ENCODE data around the gene UAP1. TPM values are rescaled to one million over a fixed set of nuclear protein-coding genes. Genes with fewer than 3 reads are reported as not detected.
"Not testable (repeated sequence)": the region's sequence is repeated elsewhere in the genome, so short reads cannot be mapped to it uniquely, and the experiment has no call there.

The UAP1 gene
- total RNA-seq, 5 donors from 2014 or later (not counting 1 experiment from before 2014, with no cell fraction given) = 16.7 to 39.1 (median 19.2) TPM

DNA sequence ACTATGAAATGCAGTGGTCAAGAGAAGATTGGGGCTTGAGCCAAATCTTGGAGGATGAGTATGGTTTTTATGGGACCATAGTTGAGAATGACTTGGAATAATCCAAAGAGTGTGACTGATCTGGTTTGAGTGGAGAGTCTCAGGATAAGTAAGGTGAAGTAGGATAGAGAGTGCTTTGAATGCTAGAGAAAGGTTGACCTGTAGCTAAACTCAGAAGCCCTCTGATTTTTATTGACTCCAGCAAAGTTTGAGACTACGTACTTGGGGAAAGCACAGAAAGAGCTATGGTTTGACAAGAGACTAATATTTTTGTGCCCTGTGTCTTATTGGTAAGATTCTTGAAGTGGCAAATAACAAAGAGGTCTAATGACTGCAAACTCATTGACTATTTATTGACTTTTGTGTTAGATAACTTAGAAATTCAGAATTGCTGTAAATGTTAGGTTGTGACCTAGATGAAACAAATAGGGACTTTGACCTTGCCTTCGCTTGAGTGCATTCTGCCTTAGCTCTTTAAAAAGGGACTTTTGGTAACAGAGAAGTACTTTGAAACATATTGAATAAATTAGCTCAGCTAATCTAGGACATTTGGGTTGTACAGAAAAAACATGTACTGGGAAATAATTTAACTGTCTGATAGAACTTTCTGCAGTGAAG, 35.1 kb downstream of the UAP1 start:
- ChIA-PET CTCF (no interaction called here), POLR2A (no interaction called here)
- 100% methylated on average over 2 of the region's 2 CpGs for WGBS (ENCODE audit: insufficient coverage)
- ATAC-seq (replicated peaks in 1 of 4) (no peak), DNase-seq (no peak)
- Mint-ChIP-seq H3K4me3 (no peak overlapping the region), H3K36me3 (peaks cover 59% of the 10 kb centered on the region), H3K9me3 (no peaks in the 10 kb centered on the region), H3K27me3 (no peaks in the 10 kb centered on the region), H3K27ac (no peak overlapping the region), H3K4me1 (no peaks in the 10 kb centered on the region)
- Histone ChIP-seq H3K4me1 (ENCODE audit: control insufficient read depth in 1 of 2, extremely low read depth in 1 of 2, insufficient read depth in 2 of 2, low read length in 2 of 2) (no peaks in the 10 kb centered on the region), H3K4me3 (ENCODE audit: control insufficient read depth in 1 of 2, extremely low read depth in 1 of 2, low read length in 1 of 2) (no peak overlapping the region), H3K27ac (ENCODE audit: low read length) (no peak overlapping the region), H3K36me3 (ENCODE audit: control insufficient read depth in 2 of 2, extremely low read depth in 1 of 2, insufficient read depth in 1 of 2, low read length in 1 of 2) (peaks cover 4 to 16% of the 10 kb centered on the region in 2 donors), H3K27me3 (replicated peaks in 1 of 2; ENCODE audit: control insufficient read depth in 2 of 2, extremely low read depth in 1 of 2, insufficient read depth in 2 of 2, low read length in 1 of 2) (no peaks in the 10 kb centered on the region), H3K9me3 (no peaks in the 10 kb centered on the region)

GRCh38 chr1:162599451-162599850, 37.9 kb downstream of the UAP1 start:
- H3K27me3 ChIP-seq (replicated peaks in 1 of 2; ENCODE audit: control insufficient read depth in 2 of 2, extremely low read depth in 1 of 2, insufficient read depth in 2 of 2, low read length in 1 of 2) = no peaks in the 10 kb centered on the region
- H3K36me3 Mint-ChIP-seq = peaks cover 57% of the 10 kb centered on the region
- no peaks in the 10 kb centered on the region for H3K4me1 ChIP-seq (ENCODE audit: control insufficient read depth in 1 of 2, extremely low read depth in 1 of 2, insufficient read depth in 2 of 2, low read length in 2 of 2)
- DNase-seq = no peak
- no peaks in the 10 kb centered on the region for H3K9me3 Mint-ChIP-seq
- H3K4me3 Mint-ChIP-seq = no peak overlapping the region
- H3K27ac Mint-ChIP-seq = no peak overlapping the region
- H3K27ac ChIP-seq (ENCODE audit: low read length) = no peak overlapping the region
- H3K4me3 ChIP-seq (ENCODE audit: control insufficient read depth in 1 of 2, extremely low read depth in 1 of 2, low read length in 1 of 2) = no peak overlapping the region
- CTCF ChIA-PET = no interaction called here
- POLR2A ChIA-PET = no interaction called here
- no peaks in the 10 kb centered on the region for H3K4me1 Mint-ChIP-seq
- ATAC-seq (replicated peaks in 1 of 4) = no peak
- H3K36me3 ChIP-seq (ENCODE audit: control insufficient read depth in 2 of 2, extremely low read depth in 1 of 2, insufficient read depth in 1 of 2, low read length in 1 of 2) = peaks cover 0 to 15% of the 10 kb centered on the region in 2 donors
- no peaks in the 10 kb centered on the region for H3K9me3 ChIP-seq
- no peaks in the 10 kb centered on the region for H3K27me3 Mint-ChIP-seq
- WGBS (ENCODE audit: insufficient coverage) = no CpG with 5 or more reads among the region's 1 CpG

DNA sequence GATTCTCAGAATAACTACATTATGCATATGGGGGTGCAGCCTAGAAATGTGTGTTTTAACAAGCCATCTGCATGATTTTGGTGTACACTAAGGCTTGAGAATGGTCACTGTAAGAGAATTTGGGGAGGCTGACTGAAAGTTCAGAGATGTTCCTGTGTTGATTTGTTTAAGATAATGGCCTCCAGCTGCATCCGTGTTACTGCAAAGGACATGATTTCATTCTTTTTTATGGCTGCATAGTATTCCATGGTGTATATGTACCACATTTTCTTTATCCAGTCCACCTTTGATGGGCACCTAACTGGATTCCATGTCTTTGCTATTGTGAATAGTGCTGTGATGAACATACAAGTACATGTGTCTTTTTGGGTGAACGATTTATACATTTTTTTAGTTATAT, 41.6 kb downstream of the UAP1 start:
- peaks cover 43% of the 10 kb centered on the region for H3K36me3 Mint-ChIP-seq
- POLR2A ChIA-PET; H3K27ac Mint-ChIP-seq; H3K27me3 ChIP-seq (replicated peaks in 1 of 2; ENCODE audit: control insufficient read depth in 2 of 2, extremely low read depth in 1 of 2, insufficient read depth in 2 of 2, low read length in 1 of 2); H3K9me3 Mint-ChIP-seq; H3K27ac ChIP-seq (ENCODE audit: low read length); H3K4me3 Mint-ChIP-seq; H3K4me3 ChIP-seq (ENCODE audit: control insufficient read depth in 1 of 2, extremely low read depth in 1 of 2, low read length in 1 of 2); H3K4me1 ChIP-seq (ENCODE audit: control insufficient read depth in 1 of 2, extremely low read depth in 1 of 2, insufficient read depth in 2 of 2, low read length in 2 of 2); H3K4me1 Mint-ChIP-seq; DNase-seq; H3K27me3 Mint-ChIP-seq; H3K9me3 ChIP-seq; ATAC-seq (replicated peaks in 1 of 4): not testable (repeated sequence)
- H3K36me3 ChIP-seq (ENCODE audit: control insufficient read depth in 2 of 2, extremely low read depth in 1 of 2, insufficient read depth in 1 of 2, low read length in 1 of 2) = peaks cover 0 to 11% of the 10 kb centered on the region in 2 donors
- CTCF ChIA-PET = interaction anchor here in 1 of 2 donors (1.4 kb wide), 1 partner anchor 17 kb away, joined by 3 read pairs; no protein-coding TSS in a partner anchor
- no CpG with 5 or more reads among the region's 2 CpGs for WGBS (ENCODE audit: insufficient coverage)

DNA sequence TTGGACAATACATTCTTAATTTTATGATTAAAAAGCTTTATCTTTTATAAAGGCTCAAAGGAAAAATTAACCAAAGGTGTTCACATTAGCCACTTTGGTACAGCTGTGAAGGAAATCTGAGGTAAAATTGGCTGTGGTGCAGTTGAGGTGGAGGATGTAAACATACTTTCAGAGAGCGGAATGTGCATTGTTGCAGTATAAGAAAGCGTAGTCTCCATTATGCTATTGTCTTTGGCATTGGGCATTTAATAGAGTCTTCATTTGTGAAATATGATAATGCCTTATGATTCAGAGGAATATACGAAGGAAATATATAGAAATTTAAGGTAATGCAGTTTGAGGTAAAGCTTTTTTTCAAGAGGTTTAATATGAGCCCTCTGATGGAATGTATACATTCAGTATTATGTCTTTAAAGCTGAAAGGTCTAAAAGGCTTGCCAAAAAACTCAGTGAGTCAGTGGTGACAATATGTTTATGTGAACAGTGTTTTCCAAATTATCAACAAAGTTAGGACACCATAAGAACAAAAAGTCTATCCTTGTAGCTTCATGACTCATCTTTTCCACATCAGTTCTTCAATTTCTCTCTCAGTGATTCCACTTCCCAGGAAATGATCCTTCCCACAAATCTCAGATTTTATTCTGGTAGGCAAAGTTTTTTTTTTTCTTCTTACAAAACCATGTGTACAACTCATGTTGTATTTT, 43.9 kb downstream of the UAP1 start:
- POLR2A ChIA-PET = no interaction called here

DNA sequence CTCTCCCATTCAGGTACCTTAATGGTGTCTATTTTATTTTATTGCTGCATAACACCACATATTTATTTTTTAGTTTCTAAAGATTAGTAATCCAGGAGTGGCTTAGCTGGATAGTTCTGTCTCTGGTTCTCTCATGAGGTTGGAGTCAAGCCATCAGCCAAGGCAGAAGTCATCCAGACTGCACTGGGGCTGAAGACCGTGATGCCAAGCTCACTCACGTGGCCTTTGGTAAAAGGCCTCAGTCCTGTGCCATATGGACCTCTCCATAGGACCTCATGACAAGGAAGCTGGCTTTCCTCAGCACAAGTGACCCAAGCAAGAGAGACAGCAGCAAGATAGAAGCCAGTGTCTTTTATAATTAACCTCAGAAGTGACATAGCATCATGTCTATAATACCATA, 47.8 kb downstream of the UAP1 start:
- POLR2A ChIA-PET = no interaction called here
- Histone ChIP-seq H3K27me3 (replicated peaks in 1 of 2; ENCODE audit: control insufficient read depth in 2 of 2, extremely low read depth in 1 of 2, insufficient read depth in 2 of 2, low read length in 1 of 2) (no peaks in the 10 kb centered on the region), H3K4me3 (ENCODE audit: control insufficient read depth in 1 of 2, extremely low read depth in 1 of 2, low read length in 1 of 2) (no peak overlapping the region), H3K9me3 (no peaks in the 10 kb centered on the region), H3K4me1 (ENCODE audit: control insufficient read depth in 1 of 2, extremely low read depth in 1 of 2, insufficient read depth in 2 of 2, low read length in 2 of 2) (no peaks in the 10 kb centered on the region), H3K27ac (ENCODE audit: low read length) (no peak overlapping the region), H3K36me3 (ENCODE audit: control insufficient read depth in 2 of 2, extremely low read depth in 1 of 2, insufficient read depth in 1 of 2, low read length in 1 of 2) (no peaks in the 10 kb centered on the region)
- Mint-ChIP-seq H3K4me3 (no peak overlapping the region), H3K27ac (no peak overlapping the region), H3K4me1 (no peaks in the 10 kb centered on the region), H3K27me3 (no peaks in the 10 kb centered on the region), H3K36me3 (peaks cover 7% of the 10 kb centered on the region), H3K9me3 (no peaks in the 10 kb centered on the region)
- DNase-seq = no peak
- ATAC-seq (replicated peaks in 1 of 4) = no peak
- CTCF ChIA-PET = no interaction called here
- WGBS (ENCODE audit: insufficient coverage) = 100% methylated on average over 2 of the region's 2 CpGs

More for the DNA sequence above, 43.9 kb downstream of the UAP1 start:
- no peaks in the 10 kb centered on the region for H3K4me1 ChIP-seq (ENCODE audit: control insufficient read depth in 1 of 2, extremely low read depth in 1 of 2, insufficient read depth in 2 of 2, low read length in 2 of 2)
- 81% methylated on average over 3 of the region's 3 CpGs for WGBS (ENCODE audit: insufficient coverage)
- ATAC-seq (replicated peaks in 1 of 4) = no peak
- CTCF ChIA-PET = interaction anchor here (0.6 kb wide), 3 partner anchors 9 to 804 kb away, joined by 3 to 5 read pairs (median 3); no protein-coding TSS in a partner anchor
- peaks cover 0 to 7% of the 10 kb centered on the region in 2 donors for H3K36me3 ChIP-seq (ENCODE audit: control insufficient read depth in 2 of 2, extremely low read depth in 1 of 2, insufficient read depth in 1 of 2, low read length in 1 of 2)
- Mint-ChIP-seq H3K4me1 (no peaks in the 10 kb centered on the region), H3K27ac (no peak overlapping the region), H3K4me3 (no peak overlapping the region), H3K36me3 (peaks cover 34% of the 10 kb centered on the region), H3K27me3 (no peaks in the 10 kb centered on the region), H3K9me3 (no peaks in the 10 kb centered on the region)
- DNase-seq = no peak
- H3K9me3 ChIP-seq = no peaks in the 10 kb centered on the region
- no peak overlapping the region for H3K27ac ChIP-seq (ENCODE audit: low read length)
- no peaks in the 10 kb centered on the region for H3K27me3 ChIP-seq (replicated peaks in 1 of 2; ENCODE audit: control insufficient read depth in 2 of 2, extremely low read depth in 1 of 2, insufficient read depth in 2 of 2, low read length in 1 of 2)
- no peak overlapping the region for H3K4me3 ChIP-seq (ENCODE audit: control insufficient read depth in 1 of 2, extremely low read depth in 1 of 2, low read length in 1 of 2)

GRCh38 chr1:162612606-162613400, 51.3 kb downstream of the UAP1 start:
- H3K9me3 ChIP-seq = no peaks in the 10 kb centered on the region
- no peak overlapping the region for H3K4me3 ChIP-seq (ENCODE audit: control insufficient read depth in 1 of 2, extremely low read depth in 1 of 2, low read length in 1 of 2)
- ChIA-PET POLR2A (no interaction called here), CTCF (interaction anchor here in 1 of 2 donors (0.7 to 1.1 kb wide), 2 partner anchors 12 to 77 kb away, joined by 3 read pairs; no protein-coding TSS in a partner anchor)
- Mint-ChIP-seq H3K27me3 (no peaks in the 10 kb centered on the region), H3K4me1 (no peaks in the 10 kb centered on the region), H3K36me3 (peaks cover 12% of the 10 kb centered on the region), H3K9me3 (peaks cover 7 to 11% (median 8%) of the 10 kb centered on the region in 3 donors), H3K4me3 (no peak overlapping the region), H3K27ac (no peak overlapping the region)
- no peaks in the 10 kb centered on the region for H3K36me3 ChIP-seq (ENCODE audit: control insufficient read depth in 2 of 2, extremely low read depth in 1 of 2, insufficient read depth in 1 of 2, low read length in 1 of 2)
- no peaks in the 10 kb centered on the region for H3K27me3 ChIP-seq (replicated peaks in 1 of 2; ENCODE audit: control insufficient read depth in 2 of 2, extremely low read depth in 1 of 2, insufficient read depth in 2 of 2, low read length in 1 of 2)
- ATAC-seq (replicated peaks in 1 of 4) (no peak), DNase-seq (no peak)
- no peak overlapping the region for H3K27ac ChIP-seq (ENCODE audit: low read length)
- H3K4me1 ChIP-seq (ENCODE audit: control insufficient read depth in 1 of 2, extremely low read depth in 1 of 2, insufficient read depth in 2 of 2, low read length in 2 of 2) = no peaks in the 10 kb centered on the region
- 87% methylated on average over 4 of the region's 8 CpGs for WGBS (ENCODE audit: insufficient coverage)

All from T-cell (primary cell).